Midbrain (tissue), 1 donor: Measurements from ENCODE around the gene FOSB.
"Not testable (repeated sequence)": the region's sequence is repeated elsewhere in the genome, so short reads cannot be mapped to it uniquely, and the experiment has no call there.

Experiments
- DNase-seq: peaks from one replicate; lab custom pipeline; 2025; lab: John Stamatoyannopoulos, UW

FOSB gene

GRCh38 chr19:45506246-45506988 lies 38.6 kb downstream of the FOSB start:
- peak; percentile 87 for DNase-seq

- peak; percentile 69 for DNase-seq
Measured at GRCh38 chr19:45506989-45507871, 39.4 kb downstream of the FOSB start, which contains the start of gene VASP. Gene VASP (plus strand): TSS chr19:45507479. CDS start chr19:45507772, 293 bp downstream.

GRCh38 chr19:45507872-45508416 lies 40.1 kb downstream of the FOSB start:
- no peak for DNase-seq

GRCh38 chr19:45508417-45508860 lies 40.6 kb downstream of the FOSB start:
- no peak for DNase-seq

- no peak for DNase-seq
Measured at GRCh38 chr19:45508861-45509691, 41.3 kb downstream of the FOSB start.

GRCh38 chr19:45509692-45510015 lies 41.9 kb downstream of the FOSB start:
- no peak for DNase-seq

GRCh38 chr19:45510352-45510751 lies 42.6 kb downstream of the FOSB start:
- DNase-seq: not testable (repeated sequence)

GRCh38 chr19:45511074-45511473 lies 43.3 kb downstream of the FOSB start:
- no peak for DNase-seq

- no peak for DNase-seq
Measured at GRCh38 chr19:45512881-45513483, 45.2 kb downstream of the FOSB start.

GRCh38 chr19:45514376-45515051 lies 46.7 kb downstream of the FOSB start:
- no peak for DNase-seq

GRCh38 chr19:45515081-45515624 lies 47.4 kb downstream of the FOSB start:
- DNase-seq: peak; percentile 24

GRCh38 chr19:45515807-45516401 lies 48.1 kb downstream of the FOSB start:
- no peak for DNase-seq

GRCh38 chr19:45517238-45517637 lies 49.4 kb downstream of the FOSB start:
- DNase-seq: no peak

GRCh38 chr19:45517641-45518468 lies 50.1 kb downstream of the FOSB start:
- no peak for DNase-seq

GRCh38 chr19:45518469-45518826 lies 50.7 kb downstream of the FOSB start:
- no peak for DNase-seq

GRCh38 chr19:45522010-45522941 lies 54.5 kb downstream of the FOSB start:
- DNase-seq: no peak

- DNase-seq: peak; percentile 90
Measured at GRCh38 chr19:45523642-45524256, 56.0 kb downstream of the FOSB start.
